IPS-11a (cell line): ENCODE results near the gene SIX2.

Source experiments
- H3K4me3 ChIP-seq: one replicate; pipeline ENCODE4 v1.5.1; 2013; ENCODE audit warnings: low read depth, low read length, control low read depth

Gene SIX2

GRCh38 chr2:45024097-45024496 is 14.8 kb upstream of the SIX2 start:
- H3K4me3 ChIP-seq: no peak overlapping the region

GRCh38 chr2:45020439-45020838 is 11.2 kb upstream of the SIX2 start:
- no peak overlapping the region for H3K4me3 ChIP-seq

- H3K4me3 ChIP-seq: no peak overlapping the region
These were observed 8.8 kb upstream of the SIX2 start for GRCh38 chr2:45018023-45018422.

DNA sequence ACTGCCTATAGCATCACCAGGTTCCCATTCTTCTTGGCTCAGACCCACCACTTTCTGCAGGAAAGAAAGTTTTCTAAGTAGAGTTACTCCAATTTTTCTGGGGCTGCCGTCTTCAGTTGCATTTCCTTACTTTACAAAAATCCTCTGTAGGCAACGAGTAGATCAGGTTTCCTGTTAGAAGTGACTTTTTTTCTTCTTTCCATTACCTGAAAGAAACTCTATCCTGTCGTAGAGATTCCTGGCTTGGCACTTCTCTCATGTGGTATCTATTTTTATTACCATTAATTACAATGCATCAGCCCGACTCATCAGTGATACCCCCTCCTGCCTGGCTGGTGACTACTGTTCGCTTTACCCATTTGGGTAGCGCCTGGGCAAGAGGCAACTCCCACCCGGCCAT is 5.6 kb upstream of the SIX2 start:
- H3K4me3 ChIP-seq: no peak overlapping the region

DNA sequence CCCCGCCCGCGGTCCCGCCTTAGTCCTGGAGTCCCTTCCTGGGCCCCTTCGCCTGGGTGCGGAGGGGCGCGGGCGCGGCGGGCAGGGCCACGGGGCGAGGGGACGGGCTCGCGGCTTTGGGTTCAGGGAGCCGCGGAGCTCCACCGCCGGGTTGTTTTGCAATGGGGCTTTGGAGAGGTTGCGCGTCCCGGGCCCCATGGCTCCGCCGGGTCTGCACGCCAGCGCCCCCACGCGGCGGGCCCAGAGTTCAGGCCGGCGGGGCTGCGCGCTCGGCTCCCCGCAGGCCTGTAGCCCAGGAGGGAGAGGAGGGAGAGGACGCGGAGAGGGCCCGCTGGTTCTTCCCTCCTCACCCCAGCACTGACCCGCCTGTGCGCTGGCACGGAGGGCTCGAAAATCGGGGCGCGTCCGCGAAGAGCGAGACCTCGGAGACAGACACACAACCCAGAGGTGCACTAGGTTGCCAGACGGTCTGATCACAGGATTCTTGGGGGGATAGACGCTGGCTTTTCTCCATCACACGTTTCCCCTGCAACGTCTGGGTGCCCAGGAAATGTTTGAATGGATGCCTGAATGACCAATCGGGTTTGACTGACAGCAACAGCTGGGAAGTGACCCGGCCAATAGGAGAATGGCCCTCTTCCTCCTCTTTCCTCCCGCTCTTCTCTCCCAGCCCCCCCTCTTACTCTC is 4.9 kb upstream of the SIX2 start:
- peak overlapping the region; percentile 43 for H3K4me3 ChIP-seq

- no peak overlapping the region for H3K4me3 ChIP-seq
These were observed 4.2 kb upstream of the SIX2 start for GRCh38 chr2:45013229-45014015.

GRCh38 chr2:45012733-45013132 is 3.5 kb upstream of the SIX2 start:
- H3K4me3 ChIP-seq: no peak overlapping the region

DNA sequence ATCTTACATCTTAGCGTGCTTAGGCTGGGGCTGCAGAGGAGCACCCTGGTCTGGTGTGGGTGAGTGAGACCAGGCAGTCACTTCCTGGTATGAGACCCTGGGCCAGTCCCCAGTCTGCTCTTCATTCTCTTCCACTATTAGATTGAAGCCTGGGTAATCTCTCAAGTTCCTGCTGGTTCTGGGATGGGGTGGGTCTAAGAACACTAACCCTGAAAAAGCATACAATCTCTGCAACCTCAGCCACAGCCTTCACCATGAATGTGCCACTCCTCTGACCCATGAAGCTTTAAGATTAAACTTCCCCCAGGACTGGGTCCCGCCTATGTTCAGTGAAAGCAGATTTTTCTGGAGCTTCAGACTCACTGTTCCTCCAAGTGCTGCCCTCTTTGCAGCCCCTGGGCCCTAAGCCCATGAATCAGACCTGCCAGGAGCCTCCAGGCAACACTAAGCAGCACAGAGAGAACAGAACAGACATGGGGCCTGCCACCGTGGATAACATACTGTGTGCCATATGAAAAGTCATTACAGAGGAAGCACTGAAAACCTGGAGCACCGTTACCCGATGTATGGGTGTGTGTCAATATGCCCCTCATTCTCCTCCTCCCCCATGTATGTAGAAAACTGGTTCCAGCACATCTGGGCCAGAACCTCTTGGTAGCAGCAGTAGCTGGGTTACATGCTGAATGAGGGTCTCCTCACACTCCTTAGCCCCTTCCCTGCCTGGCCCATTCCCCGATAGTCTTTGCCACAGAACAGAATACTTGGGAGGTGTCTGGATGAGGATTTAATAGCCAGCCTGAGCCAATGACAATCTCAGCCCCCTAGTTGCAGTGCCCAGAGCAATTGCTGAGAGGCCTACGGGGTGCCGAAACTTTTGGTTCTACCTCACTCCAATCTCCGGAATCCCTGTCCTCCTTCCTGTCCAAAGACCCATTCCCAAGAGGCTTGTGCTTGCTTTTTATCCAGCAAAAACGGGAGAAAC is 2.7 kb upstream of the SIX2 start:
- no peak overlapping the region for H3K4me3 ChIP-seq

- no peak overlapping the region for H3K4me3 ChIP-seq
These were observed 1.9 kb upstream of the SIX2 start for GRCh38 chr2:45011121-45011520.

DNA sequence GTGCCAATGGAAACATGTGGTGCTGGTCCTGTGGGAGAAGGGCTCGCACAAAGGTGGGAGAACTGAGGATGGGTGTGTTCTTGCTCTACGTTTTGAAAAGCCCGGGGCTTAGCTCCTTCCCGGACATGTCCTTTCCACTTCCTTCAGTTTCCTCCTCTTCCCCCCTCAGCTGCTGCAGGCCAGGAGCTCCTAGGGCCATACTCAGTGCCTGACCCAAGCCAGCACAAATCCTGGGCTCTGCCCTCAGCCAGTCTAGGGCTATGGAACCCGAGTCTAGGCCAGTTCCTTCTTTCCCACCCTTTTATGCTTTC is 1.4 kb upstream of the SIX2 start:
- peak overlapping the region; percentile 33 for H3K4me3 ChIP-seq

- peak overlapping the region; percentile 33 for H3K4me3 ChIP-seq
These were observed 863 bp upstream of the SIX2 start for GRCh38 chr2:45009928-45010701.

- no peak overlapping the region for H3K4me3 ChIP-seq
These were observed 739 bp downstream of the SIX2 start for GRCh38 chr2:45008296-45009129.

GRCh38 chr2:45007961-45008295 is 1.3 kb downstream of the SIX2 start:
- no peak overlapping the region for H3K4me3 ChIP-seq

DNA sequence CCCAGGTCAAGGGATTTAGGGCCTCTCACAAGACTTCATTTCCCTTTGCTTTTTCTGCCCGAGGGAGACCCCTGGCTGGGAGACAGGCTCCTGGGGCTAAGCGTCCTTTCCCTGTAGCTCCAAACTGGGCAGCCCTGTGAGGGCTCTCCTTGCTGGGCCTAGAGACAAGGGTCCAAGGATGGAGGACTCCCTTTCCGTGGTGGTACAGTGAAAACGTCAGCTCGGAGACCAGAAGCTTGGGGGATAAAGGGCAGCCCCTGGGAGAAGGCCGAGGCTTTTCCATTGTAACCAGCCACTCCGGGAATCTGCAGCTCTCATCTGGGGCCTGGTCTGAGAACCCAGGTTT is 2.3 kb downstream of the SIX2 start:
- no peak overlapping the region for H3K4me3 ChIP-seq

DNA sequence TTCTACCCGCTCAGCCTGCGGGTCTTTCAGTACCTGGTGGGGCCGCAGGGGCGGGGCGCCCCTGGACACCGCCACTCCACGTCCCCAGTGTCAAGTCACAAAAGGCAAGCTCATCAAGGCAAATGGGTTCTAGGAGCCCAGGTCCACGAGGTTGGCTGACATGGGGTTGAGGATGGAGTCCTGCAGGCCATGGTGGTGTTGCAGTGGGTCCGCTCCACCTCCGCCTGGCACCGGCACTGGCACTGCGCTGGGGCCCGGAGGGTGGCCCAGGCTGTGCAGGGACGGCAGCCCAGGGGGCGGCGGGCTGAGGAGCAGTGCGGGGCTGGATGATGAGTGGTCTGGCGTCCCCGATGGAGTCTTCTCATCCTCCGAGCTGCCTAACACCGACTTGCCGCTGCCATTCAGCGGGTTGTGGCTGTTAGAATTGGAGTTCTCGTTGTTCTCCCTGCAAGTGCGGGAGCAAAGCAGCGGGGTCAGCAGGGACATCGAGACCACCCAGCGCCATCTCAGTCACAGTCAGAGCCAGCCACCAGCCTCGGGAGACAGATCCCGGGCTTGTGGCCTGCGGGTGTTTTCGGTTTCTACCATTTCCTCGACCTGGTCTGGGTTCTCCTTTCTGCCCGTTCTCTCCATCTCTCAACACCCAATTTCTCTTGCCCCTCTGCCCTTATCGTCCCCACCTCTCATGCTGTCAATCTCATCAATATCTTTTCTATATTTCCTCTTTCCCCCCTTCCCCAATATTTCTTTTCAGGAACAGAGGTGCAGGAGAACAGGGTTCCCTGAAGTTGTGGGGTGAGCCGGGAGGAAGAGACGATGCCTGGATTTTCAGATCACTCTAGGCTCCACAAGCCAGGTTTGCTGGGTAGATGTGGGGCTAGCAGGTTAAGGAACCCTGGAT is 3.0 kb downstream of the SIX2 start:
- no peak overlapping the region for H3K4me3 ChIP-seq

- H3K4me3 ChIP-seq: no peak overlapping the region
These were observed 3.8 kb downstream of the SIX2 start for GRCh38 chr2:45005261-45006002.

DNA sequence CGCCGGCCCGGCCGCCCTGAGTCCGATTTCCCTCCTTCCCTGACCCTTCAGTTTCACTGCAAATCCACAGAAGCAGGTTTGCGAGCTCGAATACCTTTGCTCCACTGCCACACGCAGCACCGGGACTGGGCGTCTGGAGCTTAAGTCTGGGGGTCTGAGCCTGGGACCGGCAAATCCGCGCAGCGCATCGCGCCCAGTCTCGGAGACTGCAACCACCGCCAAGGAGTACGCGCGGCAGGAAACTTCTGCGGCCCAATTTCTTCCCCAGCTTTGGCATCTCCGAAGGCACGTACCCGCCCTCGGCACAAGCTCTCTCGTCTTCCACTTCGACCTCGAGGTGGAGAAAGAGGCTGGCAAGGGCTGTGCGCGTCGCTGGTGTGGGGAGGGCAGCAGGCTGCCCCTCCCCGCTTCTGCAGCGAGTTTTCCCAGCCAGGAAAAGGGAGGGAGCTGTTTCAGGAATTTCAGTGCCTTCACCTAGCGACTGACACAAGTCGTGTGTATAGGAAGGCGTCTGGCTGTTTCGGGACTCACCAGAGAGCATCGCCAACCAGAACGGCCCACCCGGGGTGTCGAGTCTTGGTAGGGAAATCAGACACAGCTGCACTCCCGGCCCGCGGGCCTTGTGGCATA is 4.6 kb downstream of the SIX2 start:
- no peak overlapping the region for H3K4me3 ChIP-seq
